ENCODE data around the gene FAM221B. TPM values are rescaled to one million over a fixed set of nuclear protein-coding genes. Genes with fewer than 3 reads are reported as not detected.

The FAM221B gene
- total RNA-seq, 6 experiments from 2014 or later = not detected

DNA sequence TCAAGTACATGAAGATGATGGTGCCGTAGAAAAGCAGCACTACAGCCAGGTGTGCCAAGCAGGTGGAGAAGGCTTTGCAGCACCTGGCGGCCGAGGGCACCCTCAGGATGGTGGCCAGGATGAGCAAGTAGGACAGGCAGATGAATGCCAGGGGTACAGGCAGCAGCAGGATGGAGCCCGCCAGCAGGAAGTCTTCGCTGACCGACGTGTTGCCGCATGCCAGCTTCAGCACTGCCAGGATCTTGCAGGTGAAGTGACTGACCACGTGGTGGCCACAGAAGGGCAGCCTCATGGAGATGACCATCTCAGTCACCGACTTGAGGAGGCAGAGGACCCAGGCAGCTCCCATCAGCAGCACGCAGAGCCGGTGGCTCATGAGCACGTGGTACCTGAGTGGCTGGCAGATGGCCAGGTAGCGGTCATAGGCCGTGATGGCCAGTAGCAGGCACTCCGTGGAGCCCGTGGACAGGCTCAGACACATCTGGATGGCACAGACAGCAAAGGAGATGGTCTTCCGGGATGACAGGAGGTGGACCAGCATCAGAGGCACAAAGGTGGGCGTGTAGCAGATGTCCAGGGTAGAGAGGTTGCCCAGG, 41.2 kb upstream of the FAM221B start:
- no peaks in the 10 kb centered on the region for H3K36me3 ChIP-seq
- no peaks in the 10 kb centered on the region for H3K9me3 ChIP-seq
- DNase-seq (no peak), ATAC-seq (peak in 1 of 4 donors; percentile 27)
- no peak overlapping the region for H3K4me3 ChIP-seq
- no peak overlapping the region for H3K27ac ChIP-seq
- TF ChIP-seq, protein P1, sequence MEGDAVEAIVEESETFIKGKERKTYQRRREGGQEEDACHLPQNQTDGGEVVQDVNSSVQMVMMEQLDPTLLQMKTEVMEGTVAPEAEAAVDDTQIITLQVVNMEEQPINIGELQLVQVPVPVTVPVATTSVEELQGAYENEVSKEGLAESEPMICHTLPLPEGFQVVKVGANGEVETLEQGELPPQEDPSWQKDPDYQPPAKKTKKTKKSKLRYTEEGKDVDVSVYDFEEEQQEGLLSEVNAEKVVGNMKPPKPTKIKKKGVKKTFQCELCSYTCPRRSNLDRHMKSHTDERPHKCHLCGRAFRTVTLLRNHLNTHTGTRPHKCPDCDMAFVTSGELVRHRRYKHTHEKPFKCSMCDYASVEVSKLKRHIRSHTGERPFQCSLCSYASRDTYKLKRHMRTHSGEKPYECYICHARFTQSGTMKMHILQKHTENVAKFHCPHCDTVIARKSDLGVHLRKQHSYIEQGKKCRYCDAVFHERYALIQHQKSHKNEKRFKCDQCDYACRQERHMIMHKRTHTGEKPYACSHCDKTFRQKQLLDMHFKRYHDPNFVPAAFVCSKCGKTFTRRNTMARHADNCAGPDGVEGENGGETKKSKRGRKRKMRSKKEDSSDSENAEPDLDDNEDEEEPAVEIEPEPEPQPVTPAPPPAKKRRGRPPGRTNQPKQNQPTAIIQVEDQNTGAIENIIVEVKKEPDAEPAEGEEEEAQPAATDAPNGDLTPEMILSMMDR (IDR thresholded peaks at IDR 0.05) = no peak
- TF ChIP-seq POLR2A (IDR thresholded peaks at IDR 0.05) = no peak
- intact Hi-C loops (cut with DNase I) = no loop called here
- 82% methylated on average over 2 of the region's 19 CpGs for WGBS (ENCODE audit: insufficient coverage, low coverage, low lambda C conversion rate, missing lambda C conversion rate)
- H3K27me3 ChIP-seq = no peaks in the 10 kb centered on the region
- H3K4me1 ChIP-seq = no peaks in the 10 kb centered on the region

DNA sequence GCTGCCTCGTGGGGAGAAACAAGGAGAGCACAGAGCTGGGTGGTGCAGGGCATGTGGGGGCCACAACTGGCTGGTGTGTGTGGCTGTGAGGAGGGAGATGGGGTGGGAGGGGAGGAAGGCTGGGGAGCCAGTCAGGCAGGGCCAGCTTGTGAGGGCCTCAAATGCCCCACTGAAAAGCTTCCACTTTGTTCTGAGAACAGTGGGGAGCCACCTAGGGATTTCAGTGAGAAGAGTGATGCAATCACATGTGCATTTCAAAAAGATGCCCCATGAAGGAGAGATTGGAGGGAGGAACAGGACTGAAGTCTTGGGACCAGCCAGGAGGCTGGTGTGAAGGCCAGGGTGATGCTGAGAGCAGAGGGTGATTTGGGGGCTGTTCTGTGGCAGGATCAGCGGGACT, 40.4 kb upstream of the FAM221B start:
- Histone ChIP-seq H3K4me1 (no peaks in the 10 kb centered on the region), H3K27ac (no peak overlapping the region), H3K36me3 (no peaks in the 10 kb centered on the region), H3K4me3 (no peak overlapping the region), H3K9me3 (no peaks in the 10 kb centered on the region), H3K27me3 (no peaks in the 10 kb centered on the region)
- intact Hi-C loops (cut with DNase I) = no loop called here
- DNase-seq = no peak
- TF ChIP-seq, protein P1 (IDR thresholded peaks at IDR 0.05) = no peak
- no peak for TF ChIP-seq POLR2A (IDR thresholded peaks at IDR 0.05)
- no peak for ATAC-seq
- WGBS (ENCODE audit: insufficient coverage, low coverage, low lambda C conversion rate, missing lambda C conversion rate) = 50% methylated on average over 1 of the region's 2 CpGs

DNA sequence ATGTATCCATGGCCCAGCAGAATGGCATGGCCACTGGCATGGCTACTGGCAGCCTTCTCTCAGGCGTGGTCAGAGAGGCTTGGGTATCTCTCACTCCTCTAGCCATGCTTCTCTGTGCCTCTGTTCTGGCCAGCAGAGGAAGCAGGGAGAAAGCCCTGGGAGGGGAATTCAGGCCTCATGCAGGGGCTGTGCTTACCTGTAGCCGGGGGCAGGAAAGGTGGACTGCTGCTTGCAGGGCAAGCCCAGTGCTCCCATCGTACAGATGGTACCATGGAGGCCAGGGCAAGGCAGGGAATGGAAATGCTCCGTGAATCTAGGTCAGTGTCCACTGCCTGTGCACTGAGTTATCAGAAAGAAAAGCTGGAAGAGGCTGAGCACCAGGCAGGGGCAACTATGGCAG, 39.0 kb upstream of the FAM221B start:
- intact Hi-C loops (cut with DNase I) = no loop called here
- TF ChIP-seq POLR2A (IDR thresholded peaks at IDR 0.05) = no peak
- TF ChIP-seq, protein P1 (IDR thresholded peaks at IDR 0.05) = no peak
- Histone ChIP-seq H3K4me3 (no peak overlapping the region), H3K36me3 (no peaks in the 10 kb centered on the region), H3K4me1 (no peaks in the 10 kb centered on the region), H3K27ac (no peak overlapping the region), H3K27me3 (no peaks in the 10 kb centered on the region), H3K9me3 (no peaks in the 10 kb centered on the region)
- DNase-seq = peak in 1 of 3 donors; percentile 23
- no CpG with 5 or more reads among the region's 4 CpGs for WGBS (ENCODE audit: insufficient coverage, low coverage, low lambda C conversion rate, missing lambda C conversion rate)
- no peak for ATAC-seq

DNA sequence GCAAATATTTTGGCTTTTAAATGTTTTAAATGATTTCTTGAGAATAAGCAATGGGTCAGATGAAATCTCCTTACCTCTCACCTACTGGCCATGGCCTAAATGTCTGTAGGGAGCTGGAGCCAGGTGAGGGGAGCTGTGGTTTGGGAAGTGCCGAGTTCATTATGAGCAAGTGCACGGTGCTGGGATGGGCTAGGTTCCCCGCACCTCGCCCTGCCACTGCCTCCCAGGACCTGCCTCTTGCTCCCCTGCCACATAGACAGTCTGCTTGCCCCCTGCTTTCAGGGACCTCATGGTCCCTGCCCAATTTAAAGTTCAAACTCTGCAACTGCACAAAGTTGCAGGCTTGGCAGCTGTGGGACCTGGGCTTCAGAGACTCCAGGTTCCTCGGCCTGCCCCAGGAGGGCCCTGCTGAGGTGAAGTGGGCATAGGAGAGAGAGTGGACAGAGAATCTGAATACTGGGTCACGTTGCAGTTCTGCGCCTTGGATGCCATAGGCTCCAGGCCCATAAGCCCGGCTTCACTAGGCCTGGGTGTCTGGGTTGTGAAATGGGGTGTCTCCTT, 36.2 kb upstream of the FAM221B start:
- H3K4me3 ChIP-seq = no peak overlapping the region
- no peak for ATAC-seq
- no peaks in the 10 kb centered on the region for H3K36me3 ChIP-seq
- WGBS (ENCODE audit: insufficient coverage, low coverage, low lambda C conversion rate, missing lambda C conversion rate) = 86% methylated on average over 3 of the region's 8 CpGs
- H3K27ac ChIP-seq = no peak overlapping the region
- no peaks in the 10 kb centered on the region for H3K27me3 ChIP-seq
- no peaks in the 10 kb centered on the region for H3K9me3 ChIP-seq
- TF ChIP-seq, protein P1 (IDR thresholded peaks at IDR 0.05) = no peak
- no peak for TF ChIP-seq POLR2A (IDR thresholded peaks at IDR 0.05)
- no peak for DNase-seq
- no peaks in the 10 kb centered on the region for H3K4me1 ChIP-seq
- intact Hi-C loops (cut with DNase I) = no loop called here
